NB4 (cell line): ENCODE results near the gene OTUB1.

Source experiments
- POLR2A ChIP-seq: IDR thresholded peaks from 2 replicates; pipeline ENCODE4 v1.6.1; 2011; ENCODE audit warnings: mild to moderate bottlenecking; ENCODE audit not compliant: insufficient read length; ENCODE audit errors: extremely low read depth
- TF ChIP-seq, protein P1 (sequence below): IDR thresholded peaks from one replicate; pipeline ENCODE4 v1.5.1; 2012; ENCODE audit warnings: low read depth, low read length

DNA sequence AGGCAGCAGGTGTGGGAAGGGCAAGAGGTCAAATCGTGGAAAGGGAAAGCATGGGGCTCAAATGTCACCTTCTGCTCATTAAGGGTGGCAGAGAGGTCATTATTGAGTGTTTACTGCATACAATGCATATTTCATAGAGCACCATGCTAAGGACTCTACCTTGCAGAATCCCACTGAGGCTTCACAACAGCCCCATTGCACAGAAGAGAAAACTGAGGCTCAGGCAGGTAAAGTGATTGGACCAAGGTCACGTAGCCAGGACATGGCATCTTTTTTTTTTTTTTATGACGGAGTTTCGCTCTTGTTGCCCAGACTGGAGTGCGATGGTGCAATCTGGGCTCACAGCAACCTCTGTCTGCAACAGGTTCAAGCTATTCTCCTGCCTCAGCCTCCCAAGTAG lies 57.3 kb downstream of the OTUB1 start:
- no peak for TF ChIP-seq POLR2A
- TF ChIP-seq, protein P1, sequence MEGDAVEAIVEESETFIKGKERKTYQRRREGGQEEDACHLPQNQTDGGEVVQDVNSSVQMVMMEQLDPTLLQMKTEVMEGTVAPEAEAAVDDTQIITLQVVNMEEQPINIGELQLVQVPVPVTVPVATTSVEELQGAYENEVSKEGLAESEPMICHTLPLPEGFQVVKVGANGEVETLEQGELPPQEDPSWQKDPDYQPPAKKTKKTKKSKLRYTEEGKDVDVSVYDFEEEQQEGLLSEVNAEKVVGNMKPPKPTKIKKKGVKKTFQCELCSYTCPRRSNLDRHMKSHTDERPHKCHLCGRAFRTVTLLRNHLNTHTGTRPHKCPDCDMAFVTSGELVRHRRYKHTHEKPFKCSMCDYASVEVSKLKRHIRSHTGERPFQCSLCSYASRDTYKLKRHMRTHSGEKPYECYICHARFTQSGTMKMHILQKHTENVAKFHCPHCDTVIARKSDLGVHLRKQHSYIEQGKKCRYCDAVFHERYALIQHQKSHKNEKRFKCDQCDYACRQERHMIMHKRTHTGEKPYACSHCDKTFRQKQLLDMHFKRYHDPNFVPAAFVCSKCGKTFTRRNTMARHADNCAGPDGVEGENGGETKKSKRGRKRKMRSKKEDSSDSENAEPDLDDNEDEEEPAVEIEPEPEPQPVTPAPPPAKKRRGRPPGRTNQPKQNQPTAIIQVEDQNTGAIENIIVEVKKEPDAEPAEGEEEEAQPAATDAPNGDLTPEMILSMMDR: no peak
